Measurements from ENCODE around the gene ABHD14A. TPM values are rescaled to one million over a fixed set of nuclear protein-coding genes. Genes with fewer than 3 reads are reported as not detected.

Gene ABHD14A
- total and polyA plus RNA-seq, 2 of the 4 experiments (the other 2 are of a cell fraction): 3.4 to 10.0 TPM

GRCh38 chr3:51966486-51966885 is 8.4 kb upstream of the ABHD14A start:
- Histone ChIP-seq H2BK15ac (ENCODE audit: low read depth, low read length) (no peak overlapping the region), H2BK20ac (ENCODE audit: low read depth, low read length) (no peak overlapping the region), H3K79me1 (ENCODE audit: low read depth in 1 of 2, low read length in 2 of 2) (peaks cover 36 to 69% of the 10 kb centered on the region in 2 experiments), H3K9ac (ENCODE audit: low read depth, low read length) (peak overlapping the region; percentile 95), H3K56ac (ENCODE audit: extremely low read depth, insufficient read depth, low read length) (peak overlapping the region; percentile 73; the same call in 1 of the 2 replicates), H3K9me3 (ENCODE audit: control insufficient read depth, insufficient read depth, low read length) (no peaks in the 10 kb centered on the region), H4K5ac (ENCODE audit: low read depth, low read length) (peak overlapping the region; percentile 55), H3K18ac (ENCODE audit: low read depth, low read length) (peak overlapping the region; percentile 90; the same call in 1 of the 2 replicates), H3K27me3 (ENCODE audit: control insufficient read depth, insufficient read depth, low read length) (no peaks in the 10 kb centered on the region), H3K4me3 (ENCODE audit: insufficient read depth, low read depth, low read length) (peak overlapping the region; percentile 70), H2BK120ac (ENCODE audit: low read depth, low read length) (0 out of 2 replicates have a peak overlapping the region, but pooled peaks have one; percentile 30), H4K91ac (ENCODE audit: insufficient read depth, low read depth, low read length) (peak overlapping the region; percentile 86), H2AK9ac (replicated peaks; ENCODE audit: low read depth, low read length, poor library complexity) (peak overlapping the region; percentile 98), H3K9me1 (ENCODE audit: insufficient read depth, low read length) (peaks cover 19% of the 10 kb centered on the region), H3K23ac (ENCODE audit: low read depth, low read length) (peak overlapping the region; percentile 91), H3K4me2 (ENCODE audit: low read depth, low read length) (peak overlapping the region; percentile 99), H3K4me1 (ENCODE audit: control insufficient read depth, insufficient read depth, low read length) (peaks cover 28% of the 10 kb centered on the region), H3K27ac (ENCODE audit: insufficient read depth, low read length) (peak overlapping the region; percentile 76), H2AFZ (replicated peaks; ENCODE audit: low read length, poor library complexity) (peak overlapping the region; percentile 90), H4K20me1 (ENCODE audit: insufficient read depth, low read length) (peaks cover 16% of the 10 kb centered on the region), H2BK5ac (ENCODE audit: low read depth, low read length, poor library complexity, severe bottlenecking) (no peak overlapping the region), H3K14ac (replicated peaks; ENCODE audit: low read depth, low read length) (peak overlapping the region; percentile 98), H3K36me3 (ENCODE audit: control insufficient read depth, insufficient read depth, low read length) (no peaks in the 10 kb centered on the region; the same call in 1 of the 2 replicates), H3K4ac (ENCODE audit: low read depth, low read length) (peak overlapping the region; percentile 97), H2AK5ac (ENCODE audit: low read depth, low read length) (peak overlapping the region; percentile 98), H4K8ac (ENCODE audit: low read depth in 2 of 2, low read length in 2 of 2) (peak overlapping the region; percentile 55 to 89)
- CTCF ChIA-PET: no interaction called here
- dilution Hi-C loops (cut with HindIII; ENCODE audit: low sequenced_read_pairs, unreplicated experiment): no loop called here
- POLR2A ChIA-PET (ENCODE audit: unreplicated experiment): no interaction called here
- no peak for TF ChIP-seq MXI1 (IDR thresholded peaks at IDR 0.05; ENCODE audit: borderline replicate concordance, low read depth, low read length)
- no peak for TF ChIP-seq BHLHE40 (IDR thresholded peaks at IDR 0.05; ENCODE audit: low read depth, low read length)
- TF ChIP-seq RFX5 (IDR thresholded peaks at IDR 0.05; ENCODE audit: low read depth, low read length): no peak
- in situ Hi-C loops (cut with MboI; ENCODE audit: low sequenced_read_pairs): loop anchor here (25.0 kb wide), 1 partner anchor 1629 kb away; the partner anchor contains the start of genes RASSF1, TUSC2 and ZMYND10
- intact Hi-C loops (cut with micrococcal nuclease): no loop called here
- ATAC-seq (ENCODE audit: low read depth) (no peak), DNase-seq (no peak)
- 80% methylated on average over 2 of the region's 5 CpGs; no CpG with 5 or more reads in 1 of the 2 experiments for WGBS, 2 experiments (ENCODE audit: extremely low coverage in 2 of 2, insufficient read length in 1 of 2)
- no TSS peak for BruUV-seq (replicated peaks)
